HL-60 (cell line): Measurements from ENCODE around the gene HYAL1.

ENCODE experiments used
- DNase-seq, 2 experiments: peaks; one replicate each; pipeline ENCODE4 v3.0.0-alpha.2; 2010 to 2020; ENCODE audit warnings: low read depth in 1 of 2, low spot score in 1 of 2
- H3K27ac ChIP-seq: fragments of 250-450 bp; sonication (Bioruptor Pico); replicated peaks from 2 replicates; pipeline ENCODE4 v1.5.1; 2020; ENCODE audit warnings: mild to moderate bottlenecking, moderate library complexity
- H3K27me3 ChIP-seq: fragments of 250-450 bp; sonication (Bioruptor Pico); 2 replicates; pipeline ENCODE4 v1.5.1; 2021; ENCODE audit warnings: mild to moderate bottlenecking, moderate library complexity; ENCODE audit not compliant: insufficient read depth, poor library complexity, severe bottlenecking
- H3K4me3 ChIP-seq: replicated peaks from 2 replicates; pipeline ENCODE4 v1.5.1; 2011; ENCODE audit warnings: mild to moderate bottlenecking, control low read depth, low read length; ENCODE audit not compliant: insufficient read depth
- CTCF ChIP-seq: IDR thresholded peaks from one replicate; pipeline ENCODE4 v1.5.1; 2011; ENCODE audit warnings: low read length, control low read depth, inconsistent platforms; ENCODE audit not compliant: insufficient read depth
- GABPA ChIP-seq: IDR thresholded peaks from 2 replicates; pipeline ENCODE4 v1.6.1; 2012; ENCODE audit warnings: low read depth
- POLR2AphosphoS5 ChIP-seq: IDR thresholded peaks from 2 replicates; pipeline ENCODE4 v1.6.1; 2012; ENCODE audit warnings: low read depth
- REST ChIP-seq: IDR thresholded peaks from 2 replicates; pipeline ENCODE4 v1.6.1; 2012; ENCODE audit warnings: low read depth; ENCODE audit not compliant: insufficient replicate concordance
- SPI1 ChIP-seq: IDR thresholded peaks from 2 replicates; pipeline ENCODE4 v1.6.1; 2012; ENCODE audit warnings: low read depth, mild to moderate bottlenecking, borderline replicate concordance

HYAL1 gene

GRCh38 chr3:50350527-50351322 lies 47.4 kb upstream of the HYAL1 start, which contains the start of the genes CYB561D2 and NPRL2:
CYB561D2 (plus strand) TSS chr3:50350862; CDS start chr3:50351434, 572 bp downstream.
NPRL2 (minus strand) TSS chr3:50350775; CDS start chr3:50350652, 123 bp downstream.
- Histone ChIP-seq H3K4me3 (peak within 1 kb of the TSS; percentile 58), H3K27ac (peak within 1 kb of the TSS; percentile 94), H3K27me3 (no peaks in the 10 kb centered on the region)
- DNase-seq, result peak; percentile 94 to 99
- TF ChIP-seq POLR2AphosphoS5 (peak; percentile 84), CTCF (no peak), GABPA (peak; percentile 81), SPI1 (no peak), REST (peak; percentile 33)

- TF ChIP-seq CTCF, result no peak
- TF ChIP-seq POLR2AphosphoS5, result no peak
- TF ChIP-seq GABPA, result no peak
- TF ChIP-seq REST, result no peak
- no peak for TF ChIP-seq SPI1
- DNase-seq, result no peak
- Histone ChIP-seq H3K4me3 (peak overlapping the region; percentile 58), H3K27ac (peak overlapping the region; percentile 94), H3K27me3 (no peaks in the 10 kb centered on the region)
Measured at GRCh38 chr3:50350213-50350526, 46.8 kb upstream of the HYAL1 start.

- H3K27ac ChIP-seq, result no peak overlapping the region
- TF ChIP-seq CTCF, result peak; percentile 23
- TF ChIP-seq REST, result no peak
- TF ChIP-seq GABPA, result no peak
- H3K4me3 ChIP-seq, result no peak overlapping the region
- peak in 1 of 2 experiments; percentile 73 for DNase-seq
- no peaks in the 10 kb centered on the region for H3K27me3 ChIP-seq
Measured at GRCh38 chr3:50347187-50347813, 43.9 kb upstream of the HYAL1 start.
